Measurements from ENCODE around the gene KLLN. TPM values are rescaled to one million over a fixed set of nuclear protein-coding genes. Genes with fewer than 3 reads are reported as not detected.
"Not testable (repeated sequence)": the region's sequence is repeated elsewhere in the genome, so short reads cannot be mapped to it uniquely, and the experiment has no call there.

Gene KLLN
- total RNA-seq, 2 donors from 2014 or later, result 0.14 TPM

GRCh38 chr10:87841186-87841585 is 22.1 kb downstream of the KLLN start:
- Histone ChIP-seq H3K4me3 (no peak overlapping the region), H3K9me3 (no peaks in the 10 kb centered on the region), H3K27me3 (replicated peaks; ENCODE audit: insufficient read depth) (no peaks in the 10 kb centered on the region)

DNA sequence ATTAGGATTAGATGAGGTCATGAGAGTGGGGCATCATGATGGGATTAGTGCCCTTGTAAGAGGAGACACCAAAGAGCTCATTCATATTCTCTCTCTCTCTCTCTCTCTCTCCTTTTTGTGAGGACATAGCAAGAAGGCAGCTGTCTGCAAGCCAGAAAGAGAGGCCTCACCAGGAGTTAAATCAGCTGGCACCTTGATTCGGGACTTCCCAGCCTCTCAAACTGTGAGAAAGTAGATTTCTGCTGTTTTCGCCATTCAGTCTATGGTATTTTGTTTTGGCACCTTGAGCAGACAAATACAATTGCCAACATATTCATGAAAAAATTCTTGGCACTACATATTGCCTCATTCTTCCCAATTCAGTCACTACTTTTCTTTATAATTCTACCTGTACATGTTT is 24.7 kb downstream of the KLLN start:
- ATAC-seq (ENCODE audit: insufficient number of reproducible peaks, low FRiP score, low read depth) (peak; percentile 46), DNase-seq (ENCODE audit: low spot score) (no peak)
- Histone ChIP-seq H3K36me3 (no peaks in the 10 kb centered on the region), H3K27me3 (replicated peaks; ENCODE audit: insufficient read depth) (no peaks in the 10 kb centered on the region), H3K9me3 (no peaks in the 10 kb centered on the region), H3K4me3 (no peak overlapping the region), H3K4me1 (ENCODE audit: control insufficient read depth in 1 of 2, low read depth in 2 of 2) (peaks cover 6 to 7% of the 10 kb centered on the region in 2 donors), H3K27ac (no peak overlapping the region)
- TF ChIP-seq, protein P1, sequence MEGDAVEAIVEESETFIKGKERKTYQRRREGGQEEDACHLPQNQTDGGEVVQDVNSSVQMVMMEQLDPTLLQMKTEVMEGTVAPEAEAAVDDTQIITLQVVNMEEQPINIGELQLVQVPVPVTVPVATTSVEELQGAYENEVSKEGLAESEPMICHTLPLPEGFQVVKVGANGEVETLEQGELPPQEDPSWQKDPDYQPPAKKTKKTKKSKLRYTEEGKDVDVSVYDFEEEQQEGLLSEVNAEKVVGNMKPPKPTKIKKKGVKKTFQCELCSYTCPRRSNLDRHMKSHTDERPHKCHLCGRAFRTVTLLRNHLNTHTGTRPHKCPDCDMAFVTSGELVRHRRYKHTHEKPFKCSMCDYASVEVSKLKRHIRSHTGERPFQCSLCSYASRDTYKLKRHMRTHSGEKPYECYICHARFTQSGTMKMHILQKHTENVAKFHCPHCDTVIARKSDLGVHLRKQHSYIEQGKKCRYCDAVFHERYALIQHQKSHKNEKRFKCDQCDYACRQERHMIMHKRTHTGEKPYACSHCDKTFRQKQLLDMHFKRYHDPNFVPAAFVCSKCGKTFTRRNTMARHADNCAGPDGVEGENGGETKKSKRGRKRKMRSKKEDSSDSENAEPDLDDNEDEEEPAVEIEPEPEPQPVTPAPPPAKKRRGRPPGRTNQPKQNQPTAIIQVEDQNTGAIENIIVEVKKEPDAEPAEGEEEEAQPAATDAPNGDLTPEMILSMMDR (IDR thresholded peaks at IDR 0.05), result no peak

More at GRCh38 chr10:87841186-87841585, 22.1 kb downstream of the KLLN start:
- TF ChIP-seq, protein P1 (IDR thresholded peaks at IDR 0.05), result no peak
- DNase-seq (ENCODE audit: low spot score) (no peak), ATAC-seq (ENCODE audit: insufficient number of reproducible peaks, low FRiP score, low read depth) (no peak)
- no peaks in the 10 kb centered on the region for H3K36me3 ChIP-seq
- peaks cover 6 to 7% of the 10 kb centered on the region in 2 donors for H3K4me1 ChIP-seq (ENCODE audit: control insufficient read depth in 1 of 2, low read depth in 2 of 2)
- H3K27ac ChIP-seq, result no peak overlapping the region

- Histone ChIP-seq H3K4me1 (ENCODE audit: control insufficient read depth in 1 of 2, low read depth in 2 of 2) (peaks cover 0 to 7% of the 10 kb centered on the region in 2 donors), H3K4me3 (no peak overlapping the region), H3K27ac (no peak overlapping the region), H3K36me3 (no peaks in the 10 kb centered on the region), H3K9me3 (no peaks in the 10 kb centered on the region), H3K27me3 (replicated peaks; ENCODE audit: insufficient read depth) (no peaks in the 10 kb centered on the region)
- TF ChIP-seq, protein P1 (IDR thresholded peaks at IDR 0.05), result no peak
- no peak for DNase-seq (ENCODE audit: low spot score)
- no peak for ATAC-seq (ENCODE audit: insufficient number of reproducible peaks, low FRiP score, low read depth)
Measured at GRCh38 chr10:87837445-87837844, 25.9 kb downstream of the KLLN start.

DNA sequence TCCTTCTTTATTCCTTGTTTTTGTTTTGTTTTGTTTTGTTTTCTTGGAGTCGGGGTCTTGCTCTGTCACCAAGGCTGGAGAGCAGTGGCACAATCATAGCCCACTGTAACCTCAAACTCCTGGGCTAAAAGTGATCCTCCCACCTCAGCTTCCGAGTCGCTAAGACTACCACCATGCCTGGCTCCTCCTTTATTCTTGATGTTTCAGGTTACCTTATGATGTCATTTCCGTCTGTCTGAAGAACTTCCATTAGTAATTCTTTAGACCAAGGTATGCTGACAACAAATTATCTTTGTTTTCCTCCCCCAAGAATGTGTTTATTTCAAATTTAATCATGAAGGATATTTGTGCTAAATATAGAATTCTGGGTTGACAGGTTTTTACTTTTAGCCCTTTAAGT is 27.2 kb downstream of the KLLN start:
- Histone ChIP-seq H3K27me3 (replicated peaks; ENCODE audit: insufficient read depth) (no peaks in the 10 kb centered on the region), H3K36me3 (no peaks in the 10 kb centered on the region), H3K4me1 (ENCODE audit: control insufficient read depth in 1 of 2, low read depth in 2 of 2) (peaks cover 0 to 7% of the 10 kb centered on the region in 2 donors), H3K4me3 (no peak overlapping the region), H3K9me3 (no peaks in the 10 kb centered on the region), H3K27ac (no peak overlapping the region)
- ATAC-seq (ENCODE audit: insufficient number of reproducible peaks, low FRiP score, low read depth), result no peak
- DNase-seq (ENCODE audit: low spot score), result no peak
- TF ChIP-seq, protein P1 (IDR thresholded peaks at IDR 0.05), result no peak

DNA sequence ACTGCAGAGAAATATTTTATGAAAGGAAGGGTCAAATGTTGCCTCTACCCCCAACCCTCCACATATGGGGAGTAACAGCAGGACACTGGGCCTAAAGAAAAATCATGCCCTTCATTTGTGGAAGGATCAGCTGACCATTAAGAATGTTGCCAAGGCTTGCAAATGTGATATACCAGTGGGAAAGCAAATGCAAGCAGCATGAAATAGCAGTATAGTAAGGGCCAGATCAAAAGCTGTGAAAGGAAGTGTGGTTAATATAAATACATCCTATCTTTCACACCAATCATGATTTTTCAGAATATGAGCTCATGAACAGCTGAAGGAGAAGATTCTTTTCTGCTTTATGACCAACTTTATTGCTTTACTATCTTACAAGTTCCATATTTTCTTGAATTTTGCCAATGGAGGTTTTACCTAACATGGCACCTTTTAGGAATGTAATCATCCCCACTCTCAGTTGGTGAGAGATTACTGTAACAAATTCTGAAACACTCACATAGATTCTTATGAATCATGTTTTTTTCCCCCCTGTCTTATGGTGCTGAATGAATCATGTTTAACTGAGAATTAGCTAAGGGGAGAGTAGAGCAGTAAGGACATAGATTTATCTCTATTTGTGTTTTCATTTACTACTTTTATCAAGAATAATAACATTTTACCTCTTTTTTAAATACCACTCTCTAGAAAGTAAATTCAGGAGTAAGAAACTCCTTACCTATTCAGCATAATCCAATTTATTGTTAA is 33.2 kb downstream of the KLLN start:
- no peaks in the 10 kb centered on the region for H3K4me1 ChIP-seq (ENCODE audit: control insufficient read depth in 1 of 2, low read depth in 2 of 2)
- no peak overlapping the region for H3K4me3 ChIP-seq
- no peaks in the 10 kb centered on the region for H3K36me3 ChIP-seq
- ATAC-seq (ENCODE audit: insufficient number of reproducible peaks, low FRiP score, low read depth) (no peak), DNase-seq (ENCODE audit: low spot score) (no peak)
- TF ChIP-seq, protein P1 (IDR thresholded peaks at IDR 0.05), result no peak
- H3K27ac ChIP-seq, result no peak overlapping the region
- H3K9me3 ChIP-seq, result no peaks in the 10 kb centered on the region
- H3K27me3 ChIP-seq (replicated peaks; ENCODE audit: insufficient read depth), result no peaks in the 10 kb centered on the region

DNA sequence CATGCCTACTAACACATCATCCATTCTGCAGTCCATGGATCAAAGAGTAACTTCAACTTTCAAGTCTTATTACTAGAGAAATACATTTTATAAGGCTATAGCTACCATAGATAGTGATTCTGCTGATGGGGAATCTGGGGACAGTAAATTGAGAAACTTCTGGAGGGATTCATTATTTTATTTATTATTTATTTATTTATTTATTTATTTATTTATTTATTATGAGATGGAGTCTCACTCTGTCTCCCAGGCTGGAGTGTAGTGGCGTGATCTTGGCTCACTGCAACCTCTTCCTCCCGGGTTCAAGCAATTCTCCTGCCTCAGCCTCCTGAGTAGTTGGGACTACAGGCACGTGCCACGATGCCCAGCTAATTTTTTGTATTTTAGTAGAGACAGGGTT is 34.3 kb downstream of the KLLN start:
- DNase-seq (ENCODE audit: low spot score), result not testable (repeated sequence)

More for the DNA sequence above, 34.3 kb downstream of the KLLN start:
- ATAC-seq (ENCODE audit: insufficient number of reproducible peaks, low FRiP score, low read depth); H3K4me3 ChIP-seq; H3K27me3 ChIP-seq (replicated peaks; ENCODE audit: insufficient read depth); H3K27ac ChIP-seq; H3K9me3 ChIP-seq; H3K4me1 ChIP-seq (ENCODE audit: control insufficient read depth in 1 of 2, low read depth in 2 of 2); H3K36me3 ChIP-seq: not testable (repeated sequence)
